SK-N-SH (cell line): ENCODE measurements around the gene CIROP. TPM values are rescaled to one million over a fixed set of nuclear protein-coding genes. Genes with fewer than 3 reads are reported as not detected.

Experiments
- CTCF ChIA-PET: fragments of 300-600, 350-600 bp; formaldehyde crosslinking; extraction: SDS; loops from one replicate; lab custom pipeline; 2021; lab: Yijun Ruan, JAX
- POLR2A ChIA-PET: fragments of 350-600 bp; sonication (Branson Sonifier 250); formaldehyde crosslinking; extraction: SDS; loops from one replicate; lab custom pipeline; 2020; ENCODE audit warnings: antibody characterized with exemption, inconsistent platforms; lab: Yijun Ruan, JAX
- DNase-seq: peaks from one replicate; pipeline ENCODE4 v3.0.0; 2012
- H2AFZ ChIP-seq: fragments of 200-600 bp; sonication (generic); 2 replicates; pipeline ENCODE4 v1.8.1; 2016; ENCODE audit warnings: antibody characterized with exemption, mild to moderate bottlenecking, low read depth
- H3F3A ChIP-seq: fragments of 200-600 bp; sonication (generic); replicated peaks from 2 replicates; pipeline ENCODE3; 2016; ENCODE audit warnings: antibody characterized with exemption, mild to moderate bottlenecking; ENCODE audit not compliant: insufficient read depth
- H3K27ac ChIP-seq, 2 experiments: fragments of 200-500 bp in 1 of 2; fragments of 200-600 bp in 1 of 2; sonication (Bioruptor generic) in 1 of 2; sonication (generic), shearing (Covaris generic) in 1 of 2; 2 replicates each; pipeline versions ENCODE4 v1.5.1 to v1.6.1; 2014 to 2016; ENCODE audit warnings: low read depth in 2 of 2, inconsistent platforms in 1 of 2, low read length in 1 of 2, mild to moderate bottlenecking in 1 of 2, mixed read lengths in 1 of 2
- H3K27me3 ChIP-seq: fragments of 200-600 bp; sonication (generic), shearing (Covaris generic); 2 replicates; pipeline ENCODE4 v1.6.1; 2016; ENCODE audit warnings: mixed run types; ENCODE audit not compliant: insufficient read depth
- H3K36me3 ChIP-seq, 2 experiments: fragments of 200-500 bp in 1 of 2; fragments of 200-600 bp in 1 of 2; sonication (Bioruptor generic) in 1 of 2; sonication (generic) in 1 of 2; replicated peaks in 1 of 2; 2 replicates each; pipeline versions ENCODE3 to v1.5.1; 2014 to 2016; ENCODE audit warnings: low read length in 1 of 2, mild to moderate bottlenecking in 1 of 2; ENCODE audit not compliant: insufficient read depth in 2 of 2, control insufficient read depth in 1 of 2
- H3K4me1 ChIP-seq, 2 experiments: fragments of 200-500 bp in 1 of 2; fragments of 200-600 bp in 1 of 2; sonication (Bioruptor generic) in 1 of 2; sonication (generic), shearing (Covaris generic) in 1 of 2; 2 replicates each; pipeline versions ENCODE4 v1.5.1 to v1.6.1; 2014 to 2016; ENCODE audit warnings: low read depth in 1 of 2, low read length in 1 of 2, mixed run types in 1 of 2; ENCODE audit not compliant: insufficient read depth in 2 of 2, control insufficient read depth in 1 of 2
- H3K4me2 ChIP-seq: fragments of 200-600 bp; sonication (generic), shearing (Covaris generic); 2 replicates; pipeline ENCODE4 v1.6.1; 2017; ENCODE audit warnings: mixed run types
- H3K4me3 ChIP-seq, 2 experiments: fragments of 200-500 bp in 1 of 2; fragments of 200-600 bp in 1 of 2; sonication (Bioruptor generic) in 1 of 2; sonication (generic), shearing (Covaris generic) in 1 of 2; 2 replicates each; pipeline versions ENCODE4 v1.5.1 to v1.8.1; 2014 to 2016; ENCODE audit warnings: low read depth in 2 of 2, inconsistent platforms in 1 of 2, low read length in 1 of 2, mild to moderate bottlenecking in 1 of 2, mixed read lengths in 1 of 2, moderate library complexity in 1 of 2
- H3K79me2 ChIP-seq: fragments of 200-600 bp; sonication (generic); 2 replicates; pipeline ENCODE4 v1.8.1; 2017; ENCODE audit warnings: mild to moderate bottlenecking; ENCODE audit not compliant: insufficient read depth
- H3K9ac ChIP-seq: fragments of 200-600 bp; sonication (generic); 2 replicates; pipeline ENCODE4 v1.6.1; 2017; ENCODE audit warnings: mixed run types
- H3K9me2 ChIP-seq: fragments of 200-600 bp; sonication (generic); 2 replicates; pipeline ENCODE4 v1.6.1; 2017; ENCODE audit warnings: mixed run types
- H3K9me3 ChIP-seq: fragments of 200-600 bp; sonication (generic); 2 replicates; pipeline ENCODE4 v1.6.1; 2017; ENCODE audit warnings: mixed run types, mild to moderate bottlenecking, moderate library complexity
- H4K20me1 ChIP-seq: fragments of 200-600 bp; sonication (generic); 2 replicates; pipeline ENCODE4 v1.6.1; 2017; ENCODE audit warnings: mild to moderate bottlenecking, mixed run types; ENCODE audit not compliant: insufficient read depth
- ELF1 ChIP-seq: IDR thresholded peaks from 2 replicates; pipeline ENCODE4 v1.4.0; 2012
- EZH2phosphoT487 ChIP-seq: fragments of 200-600 bp; sonication (generic); IDR thresholded peaks from 2 replicates; pipeline ENCODE4 v1.6.1; 2017; ENCODE audit warnings: low read depth, mixed run types, mild to moderate bottlenecking, antibody characterized with exemption, moderate library complexity, borderline replicate concordance
- FOSL2 ChIP-seq: IDR thresholded peaks from 2 replicates; pipeline ENCODE4 v1.4.0; 2012; ENCODE audit warnings: low read depth, mild to moderate bottlenecking, moderate library complexity, borderline replicate concordance
- FOXM1 ChIP-seq: IDR thresholded peaks from 2 replicates; pipeline ENCODE4 v1.4.0; 2012; ENCODE audit warnings: low read depth, mild to moderate bottlenecking
- NFIC ChIP-seq: IDR thresholded peaks from 2 replicates; pipeline ENCODE4 v1.4.0; 2012; ENCODE audit warnings: borderline replicate concordance
- RFX5 ChIP-seq: IDR thresholded peaks from 2 replicates; pipeline ENCODE4 v1.6.1; 2012; ENCODE audit warnings: mild to moderate bottlenecking, improper control_type of control experiment, low read length
- RXRA ChIP-seq: IDR thresholded peaks from 2 replicates; pipeline ENCODE4 v1.4.0; 2012; ENCODE audit warnings: low read depth, mild to moderate bottlenecking, borderline replicate concordance
- SMC3 ChIP-seq: IDR thresholded peaks from 2 replicates; pipeline ENCODE4 v1.6.1; 2012; ENCODE audit warnings: low read depth, low read length, improper control_type of control experiment
- TCF12 ChIP-seq: IDR thresholded peaks from 2 replicates; pipeline ENCODE4 v1.4.0; 2012
- YY1 ChIP-seq: IDR thresholded peaks from 2 replicates; pipeline ENCODE4 v1.4.0; 2012; ENCODE audit warnings: low read depth, mild to moderate bottlenecking
- WGBS: methylation state at CpG from one replicate; pipeline ENCODE4 v1.1.6; 2017; ENCODE audit warnings: low lambda C conversion rate; 5-methylcytosine and 5-hydroxymethylcytosine counted together
- polyA plus RNA-seq, 3 experiments: library from polyadenylated mRNA; depleted of rRNA; stranded (reverse); fragments of >200 nt; gene quantifications; 2 replicates each; pipeline ENCODE4 v1.2.3, GENCODE V29; 2012

Gene CIROP
- polyA plus RNA-seq, 1 of the 3 experiments (the other 2 are of a cell fraction): not detected

- Histone ChIP-seq H3K9me2 (no peaks in the 10 kb centered on the region), H3K4me2 (peak overlapping the region; percentile 32; the same call in 1 of the 2 replicates)
- no peak for TF ChIP-seq TCF12
- TF ChIP-seq FOXM1: no peak
- TF ChIP-seq, all 33 proteins: peak for 0
- DNase-seq: no peak
- peak overlapping the region in 1 of 2 experiments; percentile 50; a peak in 1 of 4 replicates for H3K4me3 ChIP-seq
- peaks cover 34% of the 10 kb centered on the region for H3F3A ChIP-seq
- peaks cover 56 to 63% of the 10 kb centered on the region in 2 experiments for H3K36me3 ChIP-seq
- H3K79me2 ChIP-seq: peaks cover 66% of the 10 kb centered on the region
- no peak overlapping the region for H3K9ac ChIP-seq
- H3K9me3 ChIP-seq: no peaks in the 10 kb centered on the region
- 73% methylated on average over 13 of the region's 14 CpGs for WGBS
- H3K27me3 ChIP-seq: no peaks in the 10 kb centered on the region
- H2AFZ ChIP-seq: no peak overlapping the region
- peaks cover 39% of the 10 kb centered on the region for H4K20me1 ChIP-seq
- H3K27ac ChIP-seq: peak overlapping the region in 1 of 2 experiments; percentile 1; a peak in 1 of 4 replicates
- POLR2A ChIA-PET: interaction anchor here (0.8 to 1.8 kb wide), 4 partner anchors 10 to 82 kb away, joined by 3 to 11 read pairs (median 5); partner anchors contain the start of genes ACIN1 and C14orf119
- H3K4me1 ChIP-seq: peaks cover 20 to 35% of the 10 kb centered on the region in 2 experiments
- CTCF ChIA-PET: interaction anchor here (0.8 to 33.1 kb wide), 48 partner anchors 9 to 227 kb away, joined by 3 to 1566 read pairs (median 6); partner anchors contain the start of genes ACIN1, AJUBA, C14orf119 and CDH24
These were observed 36.7 kb downstream of the CIROP start for GRCh38 chr14:23067847-23068788.

- 94% methylated on average over 18 of the region's 23 CpGs for WGBS
- Histone ChIP-seq H2AFZ (no peak overlapping the region), H3K4me3 (no peak overlapping the region), H3K79me2 (peaks cover 66% of the 10 kb centered on the region), H3F3A (peaks cover 35% of the 10 kb centered on the region), H3K27me3 (no peaks in the 10 kb centered on the region), H4K20me1 (peaks cover 39% of the 10 kb centered on the region), H3K9ac (no peak overlapping the region), H3K4me1 (peaks cover 22 to 34% of the 10 kb centered on the region in 2 experiments), H3K36me3 (peaks cover 58 to 63% of the 10 kb centered on the region in 2 experiments), H3K4me2 (no peak overlapping the region), H3K9me3 (no peaks in the 10 kb centered on the region), H3K27ac (no peak overlapping the region), H3K9me2 (no peaks in the 10 kb centered on the region)
- no peak for TF ChIP-seq FOXM1
- no peak for TF ChIP-seq RFX5
- TF ChIP-seq ELF1: no peak
- TF ChIP-seq FOSL2: no peak
- POLR2A ChIA-PET: no interaction called here
- no peak for DNase-seq
- CTCF ChIA-PET: interaction anchor here (1.0 to 33.1 kb wide), 9 partner anchors 8 to 132 kb away, joined by 4 to 1566 read pairs (median 18); partner anchors contain the start of genes ACIN1, AJUBA, C14orf119 and CDH24
These were observed 37.7 kb downstream of the CIROP start for GRCh38 chr14:23066855-23067744.

GRCh38 chr14:23066368-23066767 lies 38.4 kb downstream of the CIROP start:
- 97% methylated on average over 3 of the region's 3 CpGs for WGBS
- Histone ChIP-seq H3K79me2 (peaks cover 69% of the 10 kb centered on the region), H3F3A (peaks cover 31% of the 10 kb centered on the region), H2AFZ (no peak overlapping the region), H3K4me1 (peaks cover 21 to 27% of the 10 kb centered on the region in 2 experiments), H3K27me3 (no peaks in the 10 kb centered on the region), H3K4me3 (no peak overlapping the region), H3K27ac (no peak overlapping the region; a peak in 1 of 4 replicates), H3K9ac (no peak overlapping the region), H3K9me3 (no peaks in the 10 kb centered on the region), H3K36me3 (peaks cover 58 to 62% of the 10 kb centered on the region in 2 experiments), H4K20me1 (peaks cover 39% of the 10 kb centered on the region), H3K4me2 (no peak overlapping the region), H3K9me2 (no peaks in the 10 kb centered on the region)
- no peak for DNase-seq
- POLR2A ChIA-PET: no interaction called here
- TF ChIP-seq SMC3 (no peak), NFIC (no peak), EZH2phosphoT487 (no peak), YY1 (no peak), RXRA (no peak)
- CTCF ChIA-PET: interaction anchor here (1.7 to 33.1 kb wide), 3 partner anchors 8 to 78 kb away, joined by 7 to 1566 read pairs (median 152); partner anchors contain the start of genes AJUBA and CDH24
